KMS-11 (cell line): ENCODE data around the gene IFNW1.
A peak's percentile ranks its signal among the peaks of the same experiment; 100 is the strongest.

ENCODE experiments used
- H2AFZ ChIP-seq: fragments of 200-600 bp; sonication (generic); 2 replicates; pipeline ENCODE4 v1.6.1; 2016; ENCODE audit warnings: antibody characterized with exemption, mixed run types, low read depth
- H3K27ac ChIP-seq: fragments of 200-600 bp; sonication (generic); 2 replicates; pipeline ENCODE4 v1.6.1; 2016; ENCODE audit warnings: mild to moderate bottlenecking, mixed run types
- H3K27me3 ChIP-seq: fragments of 200-600 bp; sonication (generic); 2 replicates; pipeline ENCODE4 v1.6.1; 2017; ENCODE audit warnings: mild to moderate bottlenecking, low read depth, mixed run types, moderate library complexity; ENCODE audit not compliant: insufficient read depth
- H3K36me3 ChIP-seq: fragments of 200-600 bp; sonication (generic); 2 replicates; pipeline ENCODE4 v1.6.1; 2017; ENCODE audit warnings: mild to moderate bottlenecking, mixed run types; ENCODE audit not compliant: insufficient read depth
- H3K4me1 ChIP-seq: fragments of 200-600 bp; sonication (generic); 2 replicates; pipeline ENCODE4 v1.6.1; 2016; ENCODE audit warnings: mild to moderate bottlenecking, low read depth, mixed run types; ENCODE audit not compliant: poor library complexity, severe bottlenecking
- H3K4me2 ChIP-seq: fragments of 200-600 bp; sonication (generic); 2 replicates; pipeline ENCODE4 v1.7.0; 2016; ENCODE audit warnings: mild to moderate bottlenecking, mixed run types
- H3K4me3 ChIP-seq: fragments of 200-600 bp; sonication (generic); IDR thresholded peaks from 2 replicates; pipeline ENCODE4 v1.6.1; 2017; ENCODE audit warnings: low read depth, low read length, mixed read lengths; ENCODE audit not compliant: insufficient read depth
- H3K79me2 ChIP-seq: fragments of 200-600 bp; sonication (generic); 2 replicates; pipeline ENCODE4 v1.6.1; 2016; ENCODE audit warnings: low read depth, mixed run types; ENCODE audit not compliant: insufficient read depth
- H3K9ac ChIP-seq: fragments of 200-600 bp; sonication (generic); 2 replicates; pipeline ENCODE4 v1.6.1; 2016; ENCODE audit warnings: mild to moderate bottlenecking, mixed run types
- H4K20me1 ChIP-seq: fragments of 200-600 bp; sonication (generic); 2 replicates; pipeline ENCODE4 v1.6.1; 2016; ENCODE audit warnings: mild to moderate bottlenecking, mixed run types; ENCODE audit not compliant: insufficient read depth
- CTCF ChIP-seq: fragments of 200-600 bp; sonication (generic); conservative IDR thresholded peaks from 2 replicates; pipeline ENCODE4 v1.6.1; 2017; ENCODE audit warnings: low read depth, mild to moderate bottlenecking, antibody characterized with exemption, low read length, moderate library complexity, mixed read lengths

Gene IFNW1

GRCh38 chr9:21154018-21154608 is 12.5 kb upstream of the IFNW1 start:
- Histone ChIP-seq H3K27ac (no peak overlapping the region), H3K79me2 (no peaks in the 10 kb centered on the region), H2AFZ (no peak overlapping the region), H3K36me3 (no peaks in the 10 kb centered on the region), H3K4me2 (no peak overlapping the region), H3K4me1 (peaks cover 2% of the 10 kb centered on the region), H3K4me3 (no peak overlapping the region), H3K27me3 (no peaks in the 10 kb centered on the region), H4K20me1 (no peaks in the 10 kb centered on the region), H3K9ac (no peak overlapping the region)
- TF ChIP-seq CTCF = no peak; the same call in 1 of the 2 replicates

GRCh38 chr9:21153336-21154017 is 11.8 kb upstream of the IFNW1 start:
- no peak overlapping the region for H2AFZ ChIP-seq
- no peaks in the 10 kb centered on the region for H3K36me3 ChIP-seq
- H3K9ac ChIP-seq = no peak overlapping the region
- H3K27ac ChIP-seq = no peak overlapping the region
- TF ChIP-seq CTCF = no peak
- no peak overlapping the region for H3K4me3 ChIP-seq
- no peaks in the 10 kb centered on the region for H4K20me1 ChIP-seq
- no peaks in the 10 kb centered on the region for H3K27me3 ChIP-seq
- no peak overlapping the region for H3K4me2 ChIP-seq
- no peaks in the 10 kb centered on the region for H3K79me2 ChIP-seq
- H3K4me1 ChIP-seq = peaks cover 2% of the 10 kb centered on the region

DNA sequence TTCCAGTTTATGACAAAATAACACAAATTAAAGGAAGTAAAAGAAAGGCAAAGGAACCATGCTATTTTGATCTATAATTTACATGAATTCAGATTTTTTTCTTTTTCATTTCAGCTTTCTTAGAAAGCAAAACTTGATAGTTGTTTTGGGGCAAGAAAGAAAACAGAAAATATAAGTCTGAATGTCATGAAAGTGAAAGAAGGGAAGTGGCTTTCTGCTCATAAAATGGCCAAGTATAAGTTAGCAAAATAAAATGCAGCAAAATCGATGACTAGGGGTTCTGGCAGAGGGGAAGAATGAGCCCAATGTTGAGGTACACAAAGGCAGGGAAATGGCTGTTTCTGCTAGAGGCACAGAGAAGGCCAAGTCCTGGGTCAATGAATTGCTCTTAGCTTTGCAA is 3.0 kb upstream of the IFNW1 start:
- no peaks in the 10 kb centered on the region for H3K36me3 ChIP-seq
- no peaks in the 10 kb centered on the region for H3K27me3 ChIP-seq
- H3K4me1 ChIP-seq = peaks cover 10% of the 10 kb centered on the region
- no peak overlapping the region for H3K27ac ChIP-seq
- H4K20me1 ChIP-seq = no peaks in the 10 kb centered on the region
- no peak overlapping the region for H3K4me3 ChIP-seq
- H2AFZ ChIP-seq = 0 out of 2 replicates have a peak overlapping the region, but pooled peaks have one; percentile 10
- no peak overlapping the region for H3K9ac ChIP-seq
- no peaks in the 10 kb centered on the region for H3K79me2 ChIP-seq
- H3K4me2 ChIP-seq = peak overlapping the region; percentile 13; the same call in 1 of the 2 replicates
- TF ChIP-seq CTCF = no peak

- no peak overlapping the region for H3K9ac ChIP-seq
- H3K4me3 ChIP-seq = no peak overlapping the region
- no peaks in the 10 kb centered on the region for H3K79me2 ChIP-seq
- no peaks in the 10 kb centered on the region for H3K36me3 ChIP-seq
- no peaks in the 10 kb centered on the region for H3K4me1 ChIP-seq
- no peak overlapping the region for H3K27ac ChIP-seq
- H3K27me3 ChIP-seq = no peaks in the 10 kb centered on the region
- H4K20me1 ChIP-seq = no peaks in the 10 kb centered on the region
- no peak overlapping the region for H3K4me2 ChIP-seq
- no peak overlapping the region for H2AFZ ChIP-seq
- TF ChIP-seq CTCF = no peak
Observed at GRCh38 chr9:21137020-21137419, 4.6 kb downstream of the IFNW1 start.
